Activated CD4-positive, alpha-beta memory T cell treated with anti-CD3 and anti-CD28 coated beads for 36 hours (primary cell): ENCODE results near the gene KRTAP10-2. TPM values are rescaled to one million over a fixed set of nuclear protein-coding genes. Genes with fewer than 3 reads are reported as not detected.
"Not testable (repeated sequence)": the region's sequence is repeated elsewhere in the genome, so short reads cannot be mapped to it uniquely, and the experiment has no call there.

Experiments
- CTCF ChIA-PET: fragments of 350-600 bp; sonication (Branson Sonifier 250); formaldehyde crosslinking; loops from one replicate; lab custom pipeline; 2021; ENCODE audit warnings: antibody characterized with exemption, inconsistent platforms; lab: Charles Lee
- POLR2A ChIA-PET: fragments of 350-600 bp; sonication (Branson Sonifier 250); formaldehyde crosslinking; loops from one replicate; lab custom pipeline; 2021; ENCODE audit warnings: antibody characterized with exemption; lab: Charles Lee
- DNase-seq: peaks from one replicate; pipeline ENCODE4 v3.0.0-alpha.2; 2020
- H3K27ac Mint-ChIP-seq: one replicate; pipeline ENCODE4 v1.8.0; 2021; ENCODE audit warnings: mixed read lengths
- H3K27me3 Mint-ChIP-seq: one replicate; pipeline ENCODE4 v1.8.0; 2021; ENCODE audit warnings: mixed read lengths
- H3K36me3 Mint-ChIP-seq: one replicate; pipeline ENCODE4 v1.8.0; 2021; ENCODE audit warnings: mixed read lengths
- H3K4me1 Mint-ChIP-seq: one replicate; pipeline ENCODE4 v1.8.0; 2021; ENCODE audit warnings: low read depth, mixed read lengths
- H3K4me3 Mint-ChIP-seq: one replicate; pipeline ENCODE4 v1.8.0; 2021; ENCODE audit warnings: mild to moderate bottlenecking, mixed read lengths
- H3K9me3 Mint-ChIP-seq: one replicate; pipeline ENCODE4 v1.8.0; 2021; ENCODE audit warnings: mixed read lengths
- intact Hi-C: fragments of 100-400 bp; cut with micrococcal nuclease; formaldehyde crosslinking; loops from one replicate; pipeline ENCODE4 v1.15.1; 2023
- total RNA-seq, 2 experiments: library from RNA; stranded (reverse); gene quantifications; one replicate each; pipeline ENCODE4 v1.2.3, GENCODE V29; 2021

KRTAP10-2 gene
- total RNA-seq, 2 experiments from 2014 or later: not detected

DNA sequence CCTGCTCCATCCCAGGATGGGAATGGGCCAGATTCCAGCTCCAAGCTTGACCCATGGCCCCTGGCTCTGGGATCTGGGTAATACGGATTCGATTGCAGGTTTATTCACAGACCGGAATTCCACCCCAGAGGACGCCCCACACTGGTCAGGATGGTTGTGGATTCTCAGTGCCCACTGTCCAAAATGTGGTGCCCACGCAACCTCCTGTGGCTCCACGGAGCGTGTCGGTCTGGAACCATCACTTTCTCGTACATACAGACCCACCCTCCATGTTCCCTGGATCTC is 42.9 kb downstream of the KRTAP10-2 start:
- Mint-ChIP-seq H3K27ac (no peak overlapping the region), H3K27me3 (no peaks in the 10 kb centered on the region), H3K9me3 (no peaks in the 10 kb centered on the region), H3K36me3 (no peaks in the 10 kb centered on the region), H3K4me3 (no peak overlapping the region), H3K4me1 (no peaks in the 10 kb centered on the region)
- POLR2A ChIA-PET: no interaction called here
- no peak for DNase-seq
- intact Hi-C loops: no loop called here
- CTCF ChIA-PET: interaction anchor here (5.7 kb wide), 1 partner anchor 285 kb away, joined by 67 read pairs; no protein-coding TSS in a partner anchor

DNA sequence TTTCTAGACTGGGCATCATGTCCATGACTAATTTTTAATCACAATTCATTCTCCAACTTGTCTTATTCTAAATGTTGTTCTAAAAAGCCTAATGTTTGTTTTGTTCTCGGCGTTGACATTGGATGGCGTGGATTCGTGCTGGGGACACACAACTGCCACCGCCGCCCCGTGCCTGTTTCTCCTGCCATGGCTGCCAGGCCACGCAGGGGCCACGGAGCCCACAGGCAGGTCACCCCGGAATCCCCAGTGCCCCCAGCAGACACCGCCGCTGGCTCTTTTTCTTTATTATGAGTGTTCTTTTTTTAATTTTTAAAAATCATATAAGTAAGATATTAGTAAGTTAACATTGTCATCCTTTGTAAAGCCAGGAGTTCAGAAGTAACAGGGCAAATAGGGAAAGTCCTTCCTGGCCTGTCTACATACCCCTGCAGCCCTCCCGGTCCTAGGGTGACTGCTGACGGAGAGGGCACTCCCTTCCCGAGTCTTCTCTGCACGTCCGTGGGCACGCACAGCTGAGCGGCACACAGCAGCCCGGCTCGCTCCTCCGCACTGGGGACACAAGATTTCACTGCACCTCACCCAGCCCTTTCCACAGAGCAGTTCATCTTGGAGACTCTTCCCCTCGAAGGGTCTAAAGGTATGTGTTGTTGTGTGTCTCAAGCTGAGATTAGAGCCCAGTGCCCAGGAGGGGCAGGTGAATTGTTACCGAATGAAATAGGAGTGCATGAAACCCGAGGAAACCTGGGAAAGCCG is 43.5 kb downstream of the KRTAP10-2 start:
- no peak for DNase-seq
- H3K27me3 Mint-ChIP-seq: no peaks in the 10 kb centered on the region
- CTCF ChIA-PET: interaction anchor here (0.6 to 5.7 kb wide), 2 partner anchors 286 to 409 kb away, joined by 4 to 67 read pairs; no protein-coding TSS in a partner anchor
- no peak overlapping the region for H3K27ac Mint-ChIP-seq
- no peak overlapping the region for H3K4me3 Mint-ChIP-seq
- POLR2A ChIA-PET: no interaction called here
- no peaks in the 10 kb centered on the region for H3K36me3 Mint-ChIP-seq
- H3K9me3 Mint-ChIP-seq: no peaks in the 10 kb centered on the region
- no peaks in the 10 kb centered on the region for H3K4me1 Mint-ChIP-seq
- intact Hi-C loops: no loop called here

DNA sequence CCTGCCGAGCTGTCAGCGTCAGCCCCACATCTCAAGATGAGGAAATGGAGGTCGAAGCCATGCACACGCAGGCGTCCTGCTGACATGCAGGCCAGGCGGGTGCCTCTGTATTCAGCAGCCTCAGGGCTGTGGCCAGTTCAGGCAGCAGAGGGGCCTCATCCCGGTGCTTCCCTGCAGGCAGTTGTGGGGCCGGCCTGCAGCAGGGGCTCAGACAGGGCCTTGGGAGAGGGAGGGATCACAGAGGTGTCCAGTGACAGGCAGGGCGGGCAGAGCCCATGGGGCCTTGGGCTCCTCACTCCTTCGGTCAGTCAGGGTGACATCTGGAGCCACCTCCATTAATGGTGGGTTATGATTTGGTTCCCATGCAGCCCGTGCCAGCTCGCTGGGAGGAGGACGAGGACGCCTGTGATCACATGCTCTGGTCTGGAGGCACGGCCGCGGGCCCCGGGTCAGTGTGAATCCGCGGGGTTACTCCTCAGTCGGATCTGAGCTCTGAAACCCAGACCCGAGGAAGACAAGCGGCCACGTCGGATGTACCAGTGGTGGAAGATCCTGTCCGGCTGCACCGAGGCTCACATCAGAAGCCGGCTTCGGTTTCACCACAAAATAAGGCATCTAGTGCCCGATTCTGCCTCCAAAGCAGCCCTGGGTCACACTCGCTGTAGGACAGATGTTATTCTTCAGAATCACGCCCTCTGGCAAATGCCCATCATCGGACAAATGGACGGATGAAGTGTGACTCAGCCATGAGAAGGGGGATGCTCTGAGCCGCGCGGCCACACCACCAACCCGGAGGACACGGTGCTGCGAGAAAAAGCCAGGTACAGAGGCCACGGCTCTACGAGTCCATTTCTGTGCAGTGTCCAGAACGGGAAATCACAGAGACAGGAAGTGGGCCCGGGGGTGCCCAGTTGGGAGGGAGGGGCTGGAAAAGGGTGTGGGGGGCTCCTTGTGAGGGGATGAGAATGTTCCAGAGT is 44.7 kb downstream of the KRTAP10-2 start:
- Mint-ChIP-seq H3K4me3 (no peak overlapping the region), H3K4me1 (no peaks in the 10 kb centered on the region), H3K9me3 (no peaks in the 10 kb centered on the region), H3K27ac (no peak overlapping the region), H3K27me3 (no peaks in the 10 kb centered on the region), H3K36me3 (no peaks in the 10 kb centered on the region)
- no peak for DNase-seq
- POLR2A ChIA-PET: no interaction called here
- intact Hi-C loops: no loop called here
- CTCF ChIA-PET: no interaction called here

DNA sequence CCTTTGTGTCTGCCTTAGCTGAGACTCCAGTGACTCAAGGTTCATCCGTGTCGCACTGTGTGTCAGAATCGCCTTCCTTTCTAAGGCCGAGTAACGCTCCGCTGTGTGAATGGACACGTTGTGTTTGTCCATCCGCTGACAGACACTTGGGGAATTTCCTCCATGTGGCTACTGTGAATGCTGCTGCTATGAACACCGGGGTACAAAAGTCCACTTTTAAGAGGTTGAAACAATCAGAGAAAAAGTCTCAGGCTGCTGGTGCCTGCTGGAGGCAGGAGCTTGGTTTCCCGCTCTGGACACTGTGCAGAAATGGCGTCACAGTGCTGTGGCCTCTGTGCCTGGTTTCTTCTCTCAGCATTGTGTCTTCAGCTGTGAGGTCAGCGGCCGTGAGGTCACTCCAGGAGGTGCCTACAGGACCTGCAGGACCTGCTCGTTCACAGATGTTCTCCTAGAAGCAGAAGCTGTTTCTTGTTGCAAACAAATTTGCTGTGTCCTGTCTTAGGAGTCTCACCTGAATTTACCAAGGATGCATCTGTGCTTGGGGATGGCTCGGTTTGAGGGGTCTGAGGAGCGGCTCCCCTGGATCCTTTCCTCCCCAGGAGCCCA is 45.5 kb downstream of the KRTAP10-2 start:
- Mint-ChIP-seq H3K4me1 (no peaks in the 10 kb centered on the region), H3K27me3 (no peaks in the 10 kb centered on the region), H3K36me3 (no peaks in the 10 kb centered on the region), H3K4me3 (no peak overlapping the region), H3K9me3 (no peaks in the 10 kb centered on the region), H3K27ac (no peak overlapping the region)
- DNase-seq: no peak
- CTCF ChIA-PET: interaction anchor here (1.3 kb wide), 1 partner anchor 287 kb away, joined by 3 read pairs; no protein-coding TSS in a partner anchor
- POLR2A ChIA-PET: no interaction called here
- intact Hi-C loops: no loop called here

DNA sequence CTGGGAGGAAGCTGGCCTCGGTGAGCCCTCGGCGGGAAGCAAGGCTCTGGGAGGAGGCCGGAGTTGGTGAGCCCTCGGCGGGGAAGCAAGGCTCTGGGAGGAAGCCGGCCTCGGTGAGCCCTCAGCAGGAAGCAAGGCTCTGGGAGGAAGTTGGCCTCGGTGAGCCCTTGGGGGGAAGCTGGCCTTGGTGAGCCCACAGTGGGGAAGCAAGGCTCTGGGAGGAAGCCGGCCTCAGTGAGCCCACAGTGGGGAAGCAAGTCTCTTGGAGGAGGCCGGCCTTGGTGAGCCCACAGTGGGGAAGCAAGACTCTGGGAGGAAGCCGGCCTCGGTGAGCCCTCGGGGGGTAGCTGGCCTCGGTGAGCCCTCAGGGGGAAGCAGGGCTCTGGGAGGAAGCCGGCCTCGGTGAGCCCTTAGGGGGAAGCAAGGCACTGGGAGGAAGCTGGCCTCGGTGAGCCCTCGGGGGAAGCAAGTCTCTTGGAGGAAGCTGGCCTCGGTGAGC is 47.4 kb downstream of the KRTAP10-2 start:
- Mint-ChIP-seq H3K4me1 (no peaks in the 10 kb centered on the region), H3K27me3 (no peaks in the 10 kb centered on the region), H3K27ac (no peak overlapping the region), H3K36me3 (no peaks in the 10 kb centered on the region), H3K4me3 (no peak overlapping the region), H3K9me3 (no peaks in the 10 kb centered on the region)
- DNase-seq: no peak
- CTCF ChIA-PET: interaction anchor here (1.1 kb wide), 1 partner anchor 289 kb away, joined by 3 read pairs; no protein-coding TSS in a partner anchor
- POLR2A ChIA-PET: no interaction called here
- intact Hi-C loops: no loop called here

DNA sequence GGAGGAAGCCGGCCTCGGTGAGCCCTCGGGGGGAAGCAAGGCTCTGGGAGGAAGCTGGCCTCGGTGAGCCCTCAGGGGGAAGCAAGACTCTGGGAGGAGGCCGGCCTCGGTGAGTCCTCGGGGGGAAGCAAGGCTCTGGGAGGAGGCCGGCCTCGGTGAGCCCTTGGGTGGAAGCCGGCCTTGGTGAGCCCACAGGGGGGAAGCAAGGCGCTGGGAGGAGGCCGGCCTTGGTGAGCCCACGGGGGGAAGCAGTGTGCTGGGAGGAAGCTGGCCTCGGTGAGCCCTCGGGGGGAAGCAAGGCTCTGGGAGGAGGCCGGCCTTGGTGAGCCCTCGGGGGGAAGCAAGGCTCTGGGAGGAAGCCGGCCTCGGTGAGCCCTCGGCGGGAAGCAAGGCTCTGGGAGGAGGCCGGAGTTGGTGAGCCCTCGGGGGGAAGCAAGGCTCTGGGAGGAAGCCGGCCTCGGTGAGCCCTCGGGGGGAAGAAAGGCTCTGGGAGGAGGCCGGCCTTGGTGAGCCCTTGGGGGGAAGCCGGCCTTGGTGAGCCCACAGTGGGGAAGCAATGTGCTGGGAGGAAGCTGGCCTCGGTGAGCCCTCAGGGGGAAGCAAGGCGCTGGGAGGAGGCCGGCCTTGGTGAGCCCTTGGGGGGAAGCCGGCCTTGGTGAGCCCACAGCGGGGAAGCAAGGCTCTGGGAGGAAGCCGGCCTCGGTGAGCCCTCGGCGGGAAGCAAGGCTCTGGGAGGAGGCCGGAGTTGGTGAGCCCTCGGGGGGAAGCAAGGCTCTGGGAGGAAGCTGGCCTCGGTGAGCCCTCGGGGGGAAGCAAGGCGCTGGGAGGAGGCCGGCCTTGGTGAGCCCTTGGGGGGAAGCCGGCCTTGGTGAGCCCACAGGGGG is 48.1 kb downstream of the KRTAP10-2 start:
- H3K36me3 Mint-ChIP-seq, H3K4me3 Mint-ChIP-seq, H3K27ac Mint-ChIP-seq, H3K4me1 Mint-ChIP-seq, H3K9me3 Mint-ChIP-seq, intact Hi-C loops, H3K27me3 Mint-ChIP-seq, DNase-seq, POLR2A ChIA-PET: not testable (repeated sequence)
- CTCF ChIA-PET: interaction anchor here (0.7 to 1.1 kb wide), 3 partner anchors 165 to 463 kb away, joined by 3 read pairs; no protein-coding TSS in a partner anchor

DNA sequence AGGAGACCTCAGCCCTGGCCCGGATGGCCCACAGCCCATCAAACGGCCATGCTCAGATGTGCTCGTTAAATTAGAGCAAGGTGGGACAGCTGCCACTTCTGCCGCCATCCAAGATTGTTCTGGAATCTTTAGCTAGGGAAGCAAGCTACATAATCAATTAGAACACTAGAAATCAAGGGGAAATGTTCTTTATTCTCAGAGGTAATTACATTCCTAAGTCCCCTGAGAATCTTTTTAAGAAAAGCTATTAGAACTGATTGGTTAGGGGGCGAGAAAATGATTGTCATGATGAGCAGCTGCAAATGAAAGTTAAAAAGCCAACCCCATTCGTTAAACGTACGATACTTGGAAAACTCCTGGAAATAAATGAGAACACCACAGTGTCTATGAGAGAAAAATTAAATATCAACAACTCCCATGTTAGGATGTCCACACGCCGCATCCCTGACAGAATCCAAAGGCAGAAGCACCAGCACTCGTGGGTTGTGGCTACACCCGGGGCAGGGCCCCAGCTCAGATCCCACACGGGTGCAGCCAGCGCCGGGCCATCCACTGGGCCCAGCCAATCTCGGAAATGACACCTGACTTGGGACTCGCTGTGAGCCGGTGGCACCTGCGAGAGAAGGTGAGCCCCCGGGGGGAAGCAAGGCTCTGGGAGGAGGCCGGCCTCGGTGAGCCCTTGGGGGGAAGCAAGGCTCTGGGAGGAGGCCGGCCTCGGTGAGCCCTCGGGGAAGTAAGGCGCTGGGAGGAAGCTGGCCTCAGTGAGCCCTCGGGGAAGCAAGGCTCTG is 48.9 kb downstream of the KRTAP10-2 start:
- intact Hi-C loops: no loop called here
- POLR2A ChIA-PET: no interaction called here
- peaks cover 2% of the 10 kb centered on the region for H3K27me3 Mint-ChIP-seq
- H3K4me1 Mint-ChIP-seq: no peaks in the 10 kb centered on the region
- no peak for DNase-seq
- CTCF ChIA-PET: interaction anchor here (0.7 to 2.4 kb wide), 5 partner anchors 8 to 299 kb away, joined by 3 to 9 read pairs (median 4); partner anchors contain the start of gene UBE2G2
- no peaks in the 10 kb centered on the region for H3K9me3 Mint-ChIP-seq
- no peaks in the 10 kb centered on the region for H3K36me3 Mint-ChIP-seq
- H3K27ac Mint-ChIP-seq: no peak overlapping the region
- H3K4me3 Mint-ChIP-seq: no peak overlapping the region

Other genes with a start within 250 kb of the KRTAP10-2 start
- gene CFAP410, start 212.1 kb downstream of the KRTAP10-2 start, total RNA-seq: 10 to 100 TPM; 11.1 to 11.7 TPM
- 1 to 10 TPM; 1.6 to 1.9 TPM for gene TRPM2, start 197.9 kb downstream of the KRTAP10-2 start, total RNA-seq
- gene LRRC3, start 96.0 kb downstream of the KRTAP10-2 start, total RNA-seq: 1 to 10 TPM; 2.6 to 2.8 TPM
- not detected for gene KRTAP10-1, start 11.3 kb downstream of the KRTAP10-2 start, total RNA-seq
- not detected for gene KRTAP10-3, start 7.3 kb upstream of the KRTAP10-2 start, total RNA-seq
- gene KRTAP10-4, start 22.2 kb upstream of the KRTAP10-2 start, total RNA-seq: not detected
- not detected for gene KRTAP10-5, start 29.1 kb upstream of the KRTAP10-2 start, total RNA-seq
- not detected for gene KRTAP10-6, start 41.0 kb upstream of the KRTAP10-2 start, total RNA-seq
- not detected for gene KRTAP10-7, start 49.1 kb upstream of the KRTAP10-2 start, total RNA-seq
- not detected for gene KRTAP10-8, start 60.6 kb upstream of the KRTAP10-2 start, total RNA-seq
- gene KRTAP10-9, start 75.6 kb upstream of the KRTAP10-2 start, total RNA-seq: not detected
- gene KRTAP10-10, start 85.9 kb upstream of the KRTAP10-2 start, total RNA-seq: not detected
- not detected for gene KRTAP10-11, start 94.9 kb upstream of the KRTAP10-2 start, total RNA-seq
- not detected for gene KRTAP12-4, start 103.2 kb upstream of the KRTAP10-2 start, total RNA-seq
- gene KRTAP12-3, start 106.4 kb upstream of the KRTAP10-2 start, total RNA-seq: not detected
- not detected for gene KRTAP12-2, start 115.4 kb upstream of the KRTAP10-2 start, total RNA-seq
- gene KRTAP12-1, start 130.7 kb upstream of the KRTAP10-2 start, total RNA-seq: not detected
- not detected for gene KRTAP10-12, start 145.7 kb upstream of the KRTAP10-2 start, total RNA-seq
- not detected for gene TSPEAR, start 160.1 kb upstream of the KRTAP10-2 start, total RNA-seq